Left renal cortex interstitium (tissue), 4 donors: ENCODE measurements around the gene INSIG2. TPM values are rescaled to one million over a fixed set of nuclear protein-coding genes. Genes with fewer than 3 reads are reported as not detected.
"Not testable (repeated sequence)": the region's sequence is repeated elsewhere in the genome, so short reads cannot be mapped to it uniquely, and the experiment has no call there.

Experiments used
- DNase-seq, 4 donors: peaks; one replicate each; pipeline ENCODE4 v3.0.0-alpha.2; 2013; ENCODE audit warnings: low read depth in 4 of 4, low spot score in 2 of 4, missing footprints in 1 of 4
- polyA plus RNA-seq, 4 donors: library from polyadenylated mRNA; unstranded; fragments of 120-200 nt; gene quantifications; one replicate each; pipeline ENCODE4 v1.2.1, GENCODE V29; 2013; ENCODE audit not compliant: insufficient read length in 4 of 4

Gene INSIG2
- polyA plus RNA-seq, 4 donors: 27.9 to 40.0 (median 31.1) TPM

GRCh38 chr2:118058951-118059350, 29.3 kb upstream of the INSIG2 start:
- no peak for DNase-seq

GRCh38 chr2:118059919-118060478, 28.3 kb upstream of the INSIG2 start:
- DNase-seq: no peak

- DNase-seq: no peak
Measured at GRCh38 chr2:118061135-118061955, 26.9 kb upstream of the INSIG2 start.

- no peak for DNase-seq
Measured at GRCh38 chr2:118062048-118062447, 26.2 kb upstream of the INSIG2 start.

GRCh38 chr2:118062669-118063068, 25.6 kb upstream of the INSIG2 start:
- DNase-seq: no peak

- no peak for DNase-seq
Measured at GRCh38 chr2:118065015-118065706, 23.1 kb upstream of the INSIG2 start.

GRCh38 chr2:118065921-118066511, 22.3 kb upstream of the INSIG2 start:
- no peak for DNase-seq

- no peak for DNase-seq
Measured at GRCh38 chr2:118077636-118078247, 10.5 kb upstream of the INSIG2 start.

GRCh38 chr2:118078734-118079133, 9.5 kb upstream of the INSIG2 start:
- no peak for DNase-seq

GRCh38 chr2:118084491-118085089, 3.7 kb upstream of the INSIG2 start:
- DNase-seq: no peak

GRCh38 chr2:118085173-118086023, 2.9 kb upstream of the INSIG2 start:
- DNase-seq: no peak

GRCh38 chr2:118086024-118086633, 2.1 kb upstream of the INSIG2 start:
- DNase-seq: no peak

GRCh38 chr2:118089139-118089800, 999 bp downstream of the INSIG2 start:
- peak in 2 of 4 donors; percentile 36 to 41 for DNase-seq

GRCh38 chr2:118090387-118091139, 2.3 kb downstream of the INSIG2 start:
- no peak for DNase-seq

- no peak for DNase-seq
Measured at GRCh38 chr2:118091140-118091478, 2.8 kb downstream of the INSIG2 start.

GRCh38 chr2:118091631-118092030, 3.4 kb downstream of the INSIG2 start:
- no peak for DNase-seq

GRCh38 chr2:118094102-118094501, 5.8 kb downstream of the INSIG2 start:
- not testable (repeated sequence) for DNase-seq

- DNase-seq: no peak
Measured at GRCh38 chr2:118094503-118094902, 6.2 kb downstream of the INSIG2 start.
